Measurements from ENCODE around the gene DHX15. TPM values are rescaled to one million over a fixed set of nuclear protein-coding genes. Genes with fewer than 3 reads are reported as not detected.

DHX15 gene
- total RNA-seq, 2 donors from 2014 or later, result 193 to 195 TPM

- H3K4me3 ChIP-seq (ENCODE audit: low read length), result no peak overlapping the region
- DNase-seq, result no peak
- Mint-ChIP-seq H3K36me3 (ENCODE audit: low read depth) (peaks cover 29% of the 10 kb centered on the region), H3K27me3 (ENCODE audit: insufficient read depth) (no peaks in the 10 kb centered on the region), H3K4me1 (peaks cover 25% of the 10 kb centered on the region), H3K27ac (no peak overlapping the region), H3K4me3 (no peak overlapping the region), H3K9me3 (no peaks in the 10 kb centered on the region)
- no peak overlapping the region for H3K9ac ChIP-seq (ENCODE audit: extremely low read depth, low read length, poor library complexity, severe bottlenecking)
- peaks cover 61% of the 10 kb centered on the region for H3K36me3 ChIP-seq (ENCODE audit: control insufficient read depth, insufficient read depth, low read length)
- peaks cover 9% of the 10 kb centered on the region for H3K4me1 ChIP-seq (ENCODE audit: control insufficient read depth, insufficient read depth, low read length)
- H3K9me3 ChIP-seq (ENCODE audit: control insufficient read depth, low read length), result no peaks in the 10 kb centered on the region
- H3K27me3 ChIP-seq (ENCODE audit: control insufficient read depth, insufficient read depth, low read length, poor library complexity, severe bottlenecking), result no peaks in the 10 kb centered on the region
- H3K27ac ChIP-seq (ENCODE audit: low read depth, low read length), result no peak overlapping the region
- TF ChIP-seq CTCF (conservative IDR thresholded peaks at IDR 0.05), result no peak
Observed at GRCh38 chr4:24516926-24517325, 67.4 kb downstream of the DHX15 start.

- Histone ChIP-seq H3K9me3 (ENCODE audit: control insufficient read depth, low read length) (no peaks in the 10 kb centered on the region), H3K4me1 (ENCODE audit: control insufficient read depth, insufficient read depth, low read length) (peaks cover 9% of the 10 kb centered on the region), H3K4me3 (ENCODE audit: low read length) (no peak overlapping the region), H3K27ac (ENCODE audit: low read depth, low read length) (no peak overlapping the region), H3K36me3 (ENCODE audit: control insufficient read depth, insufficient read depth, low read length) (peaks cover 51% of the 10 kb centered on the region), H3K27me3 (ENCODE audit: control insufficient read depth, insufficient read depth, low read length, poor library complexity, severe bottlenecking) (no peaks in the 10 kb centered on the region), H3K9ac (ENCODE audit: extremely low read depth, low read length, poor library complexity, severe bottlenecking) (no peak overlapping the region)
- 94 to 100% methylated on average over 3 to 5 of the region's 5 CpGs for WGBS, 2 experiments (ENCODE audit: insufficient coverage in 1 of 2, insufficient read length in 1 of 2)
- H3K27ac Mint-ChIP-seq, result peak overlapping the region; percentile 62
- peak; percentile 64 for DNase-seq
- H3K27me3 Mint-ChIP-seq (ENCODE audit: insufficient read depth), result no peaks in the 10 kb centered on the region
- no peaks in the 10 kb centered on the region for H3K9me3 Mint-ChIP-seq
- TF ChIP-seq CTCF (conservative IDR thresholded peaks at IDR 0.05), result peak; percentile 61
- peaks cover 32% of the 10 kb centered on the region for H3K4me1 Mint-ChIP-seq
- peaks cover 29% of the 10 kb centered on the region for H3K36me3 Mint-ChIP-seq (ENCODE audit: low read depth)
- H3K4me3 Mint-ChIP-seq, result no peak overlapping the region
Observed at GRCh38 chr4:24515698-24516097, 68.7 kb downstream of the DHX15 start.

GRCh38 chr4:24514808-24515207 lies 69.5 kb downstream of the DHX15 start:
- no peaks in the 10 kb centered on the region for H3K27me3 ChIP-seq (ENCODE audit: control insufficient read depth, insufficient read depth, low read length, poor library complexity, severe bottlenecking)
- H3K36me3 ChIP-seq (ENCODE audit: control insufficient read depth, insufficient read depth, low read length), result peaks cover 46% of the 10 kb centered on the region
- DNase-seq, result peak; percentile 63
- Mint-ChIP-seq H3K27ac (no peak overlapping the region), H3K27me3 (ENCODE audit: insufficient read depth) (no peaks in the 10 kb centered on the region), H3K4me3 (no peak overlapping the region), H3K9me3 (no peaks in the 10 kb centered on the region), H3K36me3 (ENCODE audit: low read depth) (peaks cover 25% of the 10 kb centered on the region), H3K4me1 (peaks cover 28% of the 10 kb centered on the region)
- H3K9ac ChIP-seq (ENCODE audit: extremely low read depth, low read length, poor library complexity, severe bottlenecking), result no peak overlapping the region
- peaks cover 9% of the 10 kb centered on the region for H3K4me1 ChIP-seq (ENCODE audit: control insufficient read depth, insufficient read depth, low read length)
- 73 to 100% methylated on average over 1 of the region's 1 CpG for WGBS, 2 experiments (ENCODE audit: insufficient coverage in 1 of 2, insufficient read length in 1 of 2)
- peak; percentile 67 for TF ChIP-seq CTCF (conservative IDR thresholded peaks at IDR 0.05)
- no peaks in the 10 kb centered on the region for H3K9me3 ChIP-seq (ENCODE audit: control insufficient read depth, low read length)
- no peak overlapping the region for H3K27ac ChIP-seq (ENCODE audit: low read depth, low read length)
- no peak overlapping the region for H3K4me3 ChIP-seq (ENCODE audit: low read length)
